Mesothelial cell of epicardium (in vitro differentiated cells): ENCODE results near the gene XYLT1. TPM values are rescaled to one million over a fixed set of nuclear protein-coding genes. Genes with fewer than 3 reads are reported as not detected.

Experiments used
- DNase-seq, 2 experiments: peaks; one replicate each; pipeline ENCODE4 v3.0.0; 2021; ENCODE audit warnings: low spot score in 2 of 2; ENCODE audit not compliant: unreplicated experiment in 2 of 2
- H3K27ac Mint-ChIP-seq: 2 replicates; pipeline ENCODE4 v1.8.0; 2021; ENCODE audit warnings: mixed read lengths
- H3K27me3 Mint-ChIP-seq: 2 replicates; pipeline ENCODE4 v1.8.0; 2021; ENCODE audit warnings: low read depth, mixed read lengths
- H3K36me3 Mint-ChIP-seq: 2 replicates; pipeline ENCODE4 v1.8.0; 2021; ENCODE audit warnings: mixed read lengths
- H3K4me1 Mint-ChIP-seq: 2 replicates; pipeline ENCODE4 v1.8.0; 2021; ENCODE audit warnings: mixed read lengths
- H3K4me3 Mint-ChIP-seq: 2 replicates; pipeline ENCODE4 v1.8.0; 2021; ENCODE audit warnings: mild to moderate bottlenecking, moderate library complexity, mixed read lengths
- H3K9me3 Mint-ChIP-seq: 2 replicates; pipeline ENCODE4 v1.8.0; 2021; ENCODE audit warnings: mixed read lengths
- total RNA-seq: library from RNA; stranded (reverse); gene quantifications from 3 replicates; pipeline ENCODE4 v1.2.1, GENCODE V29; 2021
- TF ChIP-seq, protein P1 (sequence below): fragments of 200-600 bp; sonication (generic); IDR thresholded peaks from one replicate; pipeline ENCODE4 v1.5.0; 2021; ENCODE audit warnings: antibody characterized with exemption; ENCODE audit not compliant: unreplicated experiment

Gene XYLT1
- total RNA-seq, 1 donor from 2014 or later, result 15.2 TPM

DNA sequence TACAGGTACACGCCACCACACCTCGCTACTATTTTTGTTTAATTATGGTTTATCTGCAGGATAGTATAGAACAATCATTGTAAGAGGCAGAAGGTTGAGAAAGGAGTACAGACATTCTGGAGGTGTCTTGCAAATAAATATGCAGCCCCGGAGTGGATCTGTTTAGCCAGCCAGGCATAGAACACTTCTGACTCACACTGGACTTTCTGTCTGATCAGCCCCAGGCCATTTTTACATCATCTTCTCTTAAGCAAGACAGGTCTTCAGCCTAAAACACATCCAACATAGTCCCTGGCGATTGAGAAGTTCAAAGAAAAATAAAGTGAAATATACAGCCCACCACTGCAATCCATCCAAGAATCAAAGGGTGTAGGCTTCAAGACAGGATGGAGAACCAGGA lies 81.4 kb downstream of the XYLT1 start:
- Mint-ChIP-seq H3K9me3 (no peaks in the 10 kb centered on the region), H3K4me1 (peaks cover 9% of the 10 kb centered on the region), H3K4me3 (no peak overlapping the region), H3K27me3 (peaks cover 2% of the 10 kb centered on the region), H3K27ac (peak overlapping the region; percentile 17), H3K36me3 (no peaks in the 10 kb centered on the region)
- TF ChIP-seq, protein P1, sequence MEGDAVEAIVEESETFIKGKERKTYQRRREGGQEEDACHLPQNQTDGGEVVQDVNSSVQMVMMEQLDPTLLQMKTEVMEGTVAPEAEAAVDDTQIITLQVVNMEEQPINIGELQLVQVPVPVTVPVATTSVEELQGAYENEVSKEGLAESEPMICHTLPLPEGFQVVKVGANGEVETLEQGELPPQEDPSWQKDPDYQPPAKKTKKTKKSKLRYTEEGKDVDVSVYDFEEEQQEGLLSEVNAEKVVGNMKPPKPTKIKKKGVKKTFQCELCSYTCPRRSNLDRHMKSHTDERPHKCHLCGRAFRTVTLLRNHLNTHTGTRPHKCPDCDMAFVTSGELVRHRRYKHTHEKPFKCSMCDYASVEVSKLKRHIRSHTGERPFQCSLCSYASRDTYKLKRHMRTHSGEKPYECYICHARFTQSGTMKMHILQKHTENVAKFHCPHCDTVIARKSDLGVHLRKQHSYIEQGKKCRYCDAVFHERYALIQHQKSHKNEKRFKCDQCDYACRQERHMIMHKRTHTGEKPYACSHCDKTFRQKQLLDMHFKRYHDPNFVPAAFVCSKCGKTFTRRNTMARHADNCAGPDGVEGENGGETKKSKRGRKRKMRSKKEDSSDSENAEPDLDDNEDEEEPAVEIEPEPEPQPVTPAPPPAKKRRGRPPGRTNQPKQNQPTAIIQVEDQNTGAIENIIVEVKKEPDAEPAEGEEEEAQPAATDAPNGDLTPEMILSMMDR, result no peak
- DNase-seq, result no peak

DNA sequence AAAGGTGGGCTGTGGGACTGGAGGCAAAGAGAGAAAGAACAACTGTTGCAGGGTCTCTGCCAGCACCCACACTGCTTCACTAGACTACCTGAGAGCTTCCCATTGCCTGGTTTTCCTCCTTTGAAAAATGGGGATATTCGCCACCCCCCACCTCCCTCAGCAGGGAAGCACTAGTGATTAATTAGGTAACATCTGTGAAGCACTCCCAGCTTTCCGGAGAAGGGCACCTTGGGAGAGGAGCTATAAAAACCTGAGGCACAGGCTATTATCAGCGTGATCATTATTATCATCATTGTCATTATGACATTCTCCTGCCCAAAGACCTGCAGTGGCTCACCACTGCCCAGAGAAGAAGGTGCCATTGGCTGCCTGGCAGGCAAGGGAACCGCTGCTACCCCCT lies 83.5 kb downstream of the XYLT1 start:
- H3K4me1 Mint-ChIP-seq, result peaks cover 11% of the 10 kb centered on the region
- no peak overlapping the region for H3K27ac Mint-ChIP-seq
- H3K36me3 Mint-ChIP-seq, result no peaks in the 10 kb centered on the region
- no peak overlapping the region for H3K4me3 Mint-ChIP-seq
- DNase-seq, result no peak
- no peaks in the 10 kb centered on the region for H3K9me3 Mint-ChIP-seq
- TF ChIP-seq, protein P1, result no peak
- H3K27me3 Mint-ChIP-seq, result peaks cover 2% of the 10 kb centered on the region

DNA sequence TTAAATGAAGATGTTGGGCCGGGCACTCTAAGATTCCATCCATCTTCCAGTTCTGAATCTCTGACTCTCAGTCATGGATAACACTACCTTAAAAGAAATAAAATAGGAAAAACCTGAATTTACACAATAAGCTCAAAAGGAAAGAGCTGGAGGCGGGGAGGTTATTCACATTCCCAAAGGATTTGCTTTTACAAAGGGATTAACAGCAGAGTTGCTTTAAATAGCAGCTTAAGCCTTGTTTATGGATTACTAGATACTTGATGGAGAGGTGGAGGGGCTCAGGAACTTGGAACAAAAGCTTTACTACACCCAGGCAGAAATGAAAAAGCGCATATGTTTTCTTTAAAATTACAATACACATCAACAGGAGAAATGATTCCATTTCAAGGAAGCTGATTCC lies 84.5 kb downstream of the XYLT1 start:
- H3K9me3 Mint-ChIP-seq, result no peaks in the 10 kb centered on the region
- peaks cover 2% of the 10 kb centered on the region for H3K27me3 Mint-ChIP-seq
- no peak for DNase-seq
- no peak overlapping the region for H3K4me3 Mint-ChIP-seq
- no peaks in the 10 kb centered on the region for H3K36me3 Mint-ChIP-seq
- H3K4me1 Mint-ChIP-seq, result peaks cover 11% of the 10 kb centered on the region
- H3K27ac Mint-ChIP-seq, result no peak overlapping the region
- TF ChIP-seq, protein P1, result no peak

DNA sequence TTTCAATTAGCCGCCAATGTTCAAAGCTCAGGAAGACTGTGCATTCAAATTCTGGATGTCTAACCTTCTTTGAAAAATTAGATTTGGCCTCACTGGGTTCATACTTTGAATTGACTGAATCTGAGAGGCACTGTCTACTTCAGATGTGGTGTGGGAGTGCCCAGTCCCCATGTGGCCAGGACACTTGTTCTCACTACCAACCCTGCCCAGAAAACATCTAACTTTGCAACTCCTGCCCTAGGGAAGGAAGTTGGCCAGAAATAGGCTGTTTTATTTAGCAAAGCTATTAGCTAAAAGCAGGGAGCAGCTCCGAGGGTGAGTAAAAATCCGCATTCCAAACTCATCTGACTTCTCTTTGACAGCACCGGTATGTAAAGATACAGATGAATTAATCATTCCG lies 86.3 kb downstream of the XYLT1 start:
- DNase-seq, result no peak
- H3K9me3 Mint-ChIP-seq, result no peaks in the 10 kb centered on the region
- H3K4me3 Mint-ChIP-seq, result no peak overlapping the region
- H3K4me1 Mint-ChIP-seq, result peaks cover 12% of the 10 kb centered on the region
- peaks cover 2% of the 10 kb centered on the region for H3K27me3 Mint-ChIP-seq
- no peaks in the 10 kb centered on the region for H3K36me3 Mint-ChIP-seq
- TF ChIP-seq, protein P1, result no peak
- H3K27ac Mint-ChIP-seq, result no peak overlapping the region

DNA sequence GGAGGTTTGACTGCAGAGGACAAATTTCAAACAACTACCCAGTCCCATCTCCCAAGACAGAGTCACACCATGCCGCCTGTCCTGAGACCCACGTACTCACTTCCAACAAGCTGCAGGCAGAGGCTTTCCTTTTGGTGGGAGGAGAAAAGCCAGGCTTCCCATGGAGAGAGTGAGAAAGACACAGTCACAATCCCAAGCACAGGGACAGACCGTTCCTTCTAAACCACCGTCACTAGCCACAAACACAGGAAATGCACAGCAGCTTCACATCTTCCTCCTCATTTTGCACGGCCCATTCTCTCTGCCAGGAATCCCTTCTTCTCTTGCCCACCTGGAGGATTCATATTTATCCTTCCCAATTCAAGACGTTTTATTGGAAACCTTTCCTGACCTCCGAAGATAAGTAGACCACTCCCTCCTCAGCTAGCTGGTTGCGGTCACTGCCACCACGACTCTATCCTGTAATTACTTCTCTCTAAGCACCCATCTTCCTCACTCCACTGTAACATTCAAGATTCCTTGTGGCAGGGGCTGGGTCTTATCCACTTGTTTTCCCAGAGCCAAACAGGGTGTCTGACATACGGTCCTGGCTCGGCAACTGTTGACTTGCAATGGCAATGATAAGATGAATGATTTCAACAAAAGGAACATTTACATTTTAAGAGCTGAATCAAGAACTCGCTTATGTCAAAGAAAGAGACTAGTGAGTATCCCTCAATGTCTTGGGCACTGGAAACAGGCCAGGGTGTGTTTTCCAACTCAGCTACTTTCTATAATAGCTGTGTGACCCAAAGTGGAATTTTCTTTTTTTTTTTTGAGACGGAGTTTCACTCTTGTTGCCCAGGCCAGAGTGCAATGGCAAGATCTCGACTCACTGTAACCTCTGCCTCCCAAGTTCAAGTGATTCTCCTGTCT lies 87.6 kb downstream of the XYLT1 start:
- Mint-ChIP-seq H3K4me1 (peaks cover 23% of the 10 kb centered on the region), H3K27ac (no peak overlapping the region), H3K27me3 (no peaks in the 10 kb centered on the region), H3K9me3 (no peaks in the 10 kb centered on the region), H3K36me3 (no peaks in the 10 kb centered on the region), H3K4me3 (no peak overlapping the region)
- TF ChIP-seq, protein P1, result no peak
- DNase-seq, result no peak
